GM21825 (cell line): ENCODE data around the gene MAP4.
"Not testable (repeated sequence)": the region's sequence is repeated elsewhere in the genome, so short reads cannot be mapped to it uniquely, and the experiment has no call there.

ENCODE experiments used
- ATAC-seq: cut with Tn5 transposase; IDR thresholded peaks from one replicate; pipeline ENCODE4 v1.9.1; 2021; ENCODE audit warnings: mild to moderate bottlenecking, moderate library complexity; ENCODE audit not compliant: unreplicated experiment

Gene MAP4, protein sequence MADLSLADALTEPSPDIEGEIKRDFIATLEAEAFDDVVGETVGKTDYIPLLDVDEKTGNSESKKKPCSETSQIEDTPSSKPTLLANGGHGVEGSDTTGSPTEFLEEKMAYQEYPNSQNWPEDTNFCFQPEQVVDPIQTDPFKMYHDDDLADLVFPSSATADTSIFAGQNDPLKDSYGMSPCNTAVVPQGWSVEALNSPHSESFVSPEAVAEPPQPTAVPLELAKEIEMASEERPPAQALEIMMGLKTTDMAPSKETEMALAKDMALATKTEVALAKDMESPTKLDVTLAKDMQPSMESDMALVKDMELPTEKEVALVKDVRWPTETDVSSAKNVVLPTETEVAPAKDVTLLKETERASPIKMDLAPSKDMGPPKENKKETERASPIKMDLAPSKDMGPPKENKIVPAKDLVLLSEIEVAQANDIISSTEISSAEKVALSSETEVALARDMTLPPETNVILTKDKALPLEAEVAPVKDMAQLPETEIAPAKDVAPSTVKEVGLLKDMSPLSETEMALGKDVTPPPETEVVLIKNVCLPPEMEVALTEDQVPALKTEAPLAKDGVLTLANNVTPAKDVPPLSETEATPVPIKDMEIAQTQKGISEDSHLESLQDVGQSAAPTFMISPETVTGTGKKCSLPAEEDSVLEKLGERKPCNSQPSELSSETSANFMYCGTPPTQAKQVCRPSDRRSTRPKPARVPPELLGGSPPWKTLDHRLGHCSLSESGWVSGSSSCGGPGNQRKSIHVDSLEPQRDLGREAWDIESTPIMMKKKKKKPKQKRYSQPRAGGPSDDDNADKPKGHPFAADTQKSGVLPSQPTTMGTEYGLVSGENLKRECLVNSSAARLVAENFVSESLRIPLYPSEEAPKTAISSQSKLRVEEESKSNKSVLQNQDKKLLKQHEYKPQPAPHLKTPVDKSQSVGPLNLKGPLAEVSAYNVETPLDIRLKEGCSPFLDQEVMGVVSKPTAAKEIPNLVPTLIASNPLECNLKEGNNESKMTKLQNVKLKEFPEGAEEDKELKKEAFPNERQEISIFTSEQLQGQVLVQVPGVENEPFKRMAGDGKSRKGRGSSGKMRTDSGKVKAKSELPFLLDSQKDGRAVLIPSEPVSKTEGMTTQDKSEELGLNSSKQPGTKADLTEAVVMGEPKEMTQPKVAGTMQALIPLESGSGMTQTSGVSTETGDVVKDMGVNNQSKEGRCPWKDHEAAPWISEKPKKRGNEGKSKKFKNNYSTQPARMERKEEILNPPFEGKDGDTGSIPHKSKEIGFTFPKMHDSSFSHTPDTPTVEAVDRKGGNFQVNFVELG (N-terminal part only)

GRCh38 chr3:48016301-48016973, at the start of gene MAP4:
Gene MAP4, minus strand, starts transcription at chr3:48016416. Its CDS starts 17,556 bp downstream, at chr3:47998860.
- ATAC-seq: no peak

DNA sequence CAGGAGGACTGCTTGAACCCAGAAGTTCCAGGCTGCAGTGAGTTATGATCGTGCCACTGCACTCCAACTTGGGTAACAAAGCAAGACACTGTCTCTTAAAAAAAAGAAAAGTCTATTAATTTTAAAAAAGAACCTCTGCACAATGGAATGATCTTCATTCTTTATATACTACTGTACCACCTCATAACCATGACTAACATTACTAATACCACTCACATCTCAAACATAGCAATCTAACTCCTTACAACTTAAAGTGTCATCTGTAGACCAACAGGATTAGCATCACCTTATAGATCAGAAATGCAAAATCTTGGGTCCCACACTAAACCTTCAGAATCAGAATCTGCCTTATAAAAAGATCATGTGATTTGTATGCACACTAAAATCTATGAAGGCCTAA, 48.8 kb upstream of the MAP4 start:
- ATAC-seq: no peak

DNA sequence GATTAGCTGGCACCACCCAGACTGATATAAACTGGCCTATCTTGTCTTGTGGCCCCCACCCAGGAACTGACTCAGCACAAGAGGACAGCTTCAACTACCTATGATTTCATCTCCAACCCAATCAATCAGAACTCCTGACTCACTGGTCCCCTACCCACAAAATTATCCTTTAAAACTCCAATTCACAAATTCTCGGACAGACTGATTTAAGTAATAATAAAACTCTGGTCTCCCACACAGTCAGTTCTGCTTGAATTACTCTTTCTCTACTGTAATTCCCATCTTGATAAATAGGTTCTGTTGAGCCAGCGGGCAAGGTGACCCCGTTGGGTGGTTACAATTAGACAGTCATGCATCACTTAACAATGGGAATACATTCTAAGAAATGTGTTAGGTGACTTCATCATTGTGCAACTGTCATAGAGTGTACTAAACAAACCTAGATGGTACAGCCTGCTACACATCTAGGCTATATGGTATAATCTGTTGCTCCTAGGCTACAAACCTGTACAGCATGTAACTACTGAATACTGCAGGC, 48.1 kb upstream of the MAP4 start:
- ATAC-seq: no peak

GRCh38 chr3:48061586-48061985, 45.4 kb upstream of the MAP4 start:
- not testable (repeated sequence) for ATAC-seq

- no peak for ATAC-seq
These were observed 41.9 kb upstream of the MAP4 start for GRCh38 chr3:48058091-48058490.

GRCh38 chr3:48057521-48057920, 41.3 kb upstream of the MAP4 start:
- no peak for ATAC-seq

DNA sequence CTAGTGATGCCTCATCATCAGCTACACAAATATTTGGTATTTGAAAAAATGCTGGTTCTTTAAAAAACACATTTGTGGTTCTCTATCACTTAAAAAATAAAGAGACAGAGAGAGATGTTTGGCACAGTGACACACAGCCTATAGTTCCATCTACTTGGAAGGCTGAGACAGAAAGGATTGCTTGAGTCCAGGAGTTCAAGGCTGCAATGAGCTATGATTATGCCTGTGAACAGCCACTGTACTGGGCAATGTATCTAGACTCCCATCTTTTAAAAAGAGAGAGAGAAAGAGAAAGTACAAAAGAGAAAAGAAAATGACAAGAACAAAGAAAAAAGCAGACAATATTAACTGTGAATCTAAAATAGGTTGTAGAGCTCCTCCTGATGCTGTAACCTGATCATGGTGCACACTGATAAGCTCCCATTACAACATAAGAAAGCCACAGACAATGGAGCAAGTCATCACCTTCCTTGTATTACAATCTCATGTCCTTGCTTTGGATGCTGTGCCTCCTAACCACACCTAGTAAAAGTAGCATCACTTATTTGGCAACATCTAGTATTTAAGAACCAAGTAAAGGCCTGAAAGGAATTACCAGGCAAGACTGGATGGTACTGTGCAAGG, 31.7 kb upstream of the MAP4 start:
- no peak for ATAC-seq

DNA sequence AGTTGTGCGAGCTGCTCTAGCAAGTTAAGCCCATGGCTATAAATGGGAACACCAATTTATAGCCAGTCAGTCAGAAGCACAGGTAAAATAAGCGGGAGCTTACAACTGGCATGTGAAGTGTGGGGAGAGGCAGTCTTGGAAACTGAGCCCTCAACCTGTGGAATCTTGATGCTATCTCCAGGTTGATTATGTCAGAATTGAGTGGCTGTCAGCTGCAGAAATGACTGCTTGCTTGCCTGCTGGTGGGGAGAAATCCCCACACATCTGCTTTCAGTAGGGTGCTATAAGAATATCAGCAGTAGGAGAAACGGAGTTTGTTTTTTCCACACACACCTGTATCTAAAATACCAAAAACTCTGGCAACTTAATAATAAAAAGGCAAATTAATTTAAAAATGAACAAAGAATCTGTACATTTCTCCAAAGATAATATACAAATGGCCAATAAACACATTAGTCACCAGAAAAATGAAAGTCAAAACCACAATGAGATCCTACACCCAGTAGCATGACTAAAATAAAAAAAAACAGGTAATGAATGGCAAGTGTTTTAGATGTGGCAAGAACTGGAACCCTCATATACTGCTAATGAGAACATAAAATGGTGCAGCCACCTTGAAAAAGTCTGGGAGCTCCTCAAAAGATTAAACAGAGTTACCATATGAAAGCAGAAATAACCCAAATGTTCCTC, 26.0 kb upstream of the MAP4 start:
- no peak for ATAC-seq

DNA sequence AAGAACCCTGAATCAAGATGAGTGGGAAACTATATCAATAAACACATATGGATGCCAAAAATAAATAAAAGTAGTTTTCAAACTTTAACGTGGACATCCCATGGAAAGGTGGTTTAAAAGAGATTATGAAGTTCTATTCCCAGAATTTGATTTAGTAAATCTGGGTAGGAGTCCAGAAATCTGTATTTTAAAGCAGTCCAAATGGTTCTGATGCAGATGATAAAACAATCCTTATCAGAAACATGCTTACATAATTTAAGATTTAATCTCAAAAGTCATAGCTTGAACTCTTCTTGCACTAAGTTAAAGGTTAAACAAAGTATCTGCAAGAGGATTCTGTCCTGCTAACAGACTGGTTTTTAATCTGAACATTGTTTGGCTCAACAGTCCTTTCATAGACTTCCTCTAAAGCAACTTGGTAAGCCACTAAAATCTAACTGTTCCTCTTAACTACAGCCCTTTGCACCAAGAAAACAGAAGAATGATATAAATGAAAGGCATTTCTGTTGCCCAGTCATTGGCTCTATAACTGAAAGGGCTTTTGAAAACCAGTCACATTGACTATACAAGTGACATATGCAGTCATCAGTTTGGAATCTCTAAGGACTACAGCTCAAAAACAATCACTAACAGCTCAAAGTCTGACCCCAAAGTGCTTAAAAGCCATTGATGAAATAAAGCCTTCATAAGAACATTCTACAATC, 23.4 kb upstream of the MAP4 start:
- no peak for ATAC-seq

DNA sequence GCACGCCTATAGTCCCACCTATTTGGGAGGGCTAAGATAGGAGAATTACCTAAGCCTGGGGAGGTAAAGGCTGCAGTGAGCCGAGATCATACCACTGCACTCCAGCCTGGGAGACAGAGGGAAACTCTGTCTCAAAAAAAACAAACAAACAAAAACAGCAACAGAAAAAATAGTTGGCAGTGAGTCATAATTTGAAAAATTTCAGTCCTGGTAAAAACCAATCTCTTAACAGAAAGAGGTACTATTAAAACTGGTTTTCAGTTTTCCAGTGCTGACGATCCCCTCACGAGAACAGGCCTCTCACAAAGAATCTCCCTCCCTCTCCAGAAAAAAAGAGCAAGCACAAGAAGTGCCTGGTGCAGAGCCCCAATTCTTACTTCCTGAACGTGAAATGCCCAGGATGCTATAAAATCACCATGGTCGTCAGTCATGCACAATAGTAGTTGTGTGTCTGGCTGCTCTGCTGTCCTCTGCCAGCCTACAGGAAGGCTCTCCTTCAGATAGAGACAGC, 22.8 kb upstream of the MAP4 start:
- no peak for ATAC-seq

GRCh38 chr3:48034000-48034516, 17.8 kb upstream of the MAP4 start:
- no peak for ATAC-seq

GRCh38 chr3:48030188-48030587, 14.0 kb upstream of the MAP4 start:
- ATAC-seq: no peak

GRCh38 chr3:48026951-48027908, 11.0 kb upstream of the MAP4 start:
- no peak for ATAC-seq

- ATAC-seq: no peak
These were observed 9.9 kb upstream of the MAP4 start for GRCh38 chr3:48026098-48026497.

DNA sequence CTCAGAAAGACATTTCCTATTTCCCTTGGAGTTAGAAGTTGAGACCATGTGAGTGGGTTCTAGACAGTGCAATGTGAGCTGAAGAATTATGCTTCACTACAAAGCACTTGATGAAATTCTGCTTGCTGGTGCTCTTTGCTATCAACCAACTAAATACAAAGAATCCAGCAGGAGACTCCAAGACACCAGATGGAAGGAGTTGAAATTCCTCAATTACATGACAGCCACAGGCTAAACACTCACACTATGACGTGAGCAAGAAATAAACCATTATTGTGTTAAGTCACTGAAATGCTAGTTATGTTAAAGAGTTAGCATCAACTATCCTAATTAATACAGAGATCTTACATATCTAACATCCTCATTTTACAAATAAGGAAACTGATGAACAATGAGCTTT, 8.2 kb upstream of the MAP4 start:
- no peak for ATAC-seq

DNA sequence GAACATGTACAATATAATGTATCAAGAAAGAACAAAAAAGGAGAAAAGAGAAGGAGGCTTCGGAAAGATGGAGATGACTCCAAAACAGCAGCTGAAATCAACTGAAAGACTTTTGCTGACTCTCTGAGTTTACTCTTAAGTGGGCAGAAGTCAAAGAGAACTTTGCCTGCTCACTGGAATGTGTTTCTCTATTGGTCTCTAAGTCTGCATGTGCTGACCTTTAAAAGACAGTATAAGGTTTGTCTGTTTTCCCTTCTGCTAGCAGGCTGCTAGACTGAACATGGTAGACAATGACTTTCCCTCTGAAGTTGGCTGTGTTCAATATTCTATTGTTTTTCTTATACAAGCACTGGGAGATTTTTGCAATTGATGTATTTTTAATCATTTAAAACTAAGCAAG, 7.2 kb upstream of the MAP4 start:
- no peak for ATAC-seq

- ATAC-seq: no peak
These were observed 6.0 kb upstream of the MAP4 start for GRCh38 chr3:48022178-48022577.
